ENCODE data around the gene TMEM72.

DNA sequence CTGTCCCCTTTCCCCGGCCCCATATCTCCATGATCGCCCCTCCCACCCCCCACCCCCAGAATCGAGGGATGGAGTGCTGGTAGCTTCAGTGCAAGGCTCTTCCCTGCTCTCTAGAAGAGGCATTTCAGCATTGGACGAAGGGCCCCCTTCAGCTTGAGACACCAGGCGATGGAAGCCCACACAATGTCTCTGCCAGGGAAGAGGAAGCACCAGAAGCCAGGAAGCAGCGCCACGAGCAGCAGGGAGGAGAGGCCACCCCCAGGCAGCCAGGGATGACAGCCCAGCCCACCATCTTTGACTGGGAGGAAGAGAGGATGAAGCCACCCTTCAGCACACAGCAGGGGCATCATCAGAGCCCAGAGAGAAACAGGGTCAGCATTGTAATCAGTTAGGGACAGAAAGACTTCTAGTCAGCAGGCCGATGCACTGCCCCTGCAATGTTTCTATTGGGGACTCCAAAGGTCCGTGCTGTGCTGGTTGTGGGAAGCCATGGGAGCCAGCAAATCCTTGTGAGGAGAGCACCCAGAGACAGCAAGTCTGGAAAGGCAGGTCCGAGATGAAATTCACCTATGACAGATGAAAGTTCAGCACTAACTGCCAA is 15.7 kb downstream of the TMEM72 start:
- TF ChIP-seq, protein P1, sequence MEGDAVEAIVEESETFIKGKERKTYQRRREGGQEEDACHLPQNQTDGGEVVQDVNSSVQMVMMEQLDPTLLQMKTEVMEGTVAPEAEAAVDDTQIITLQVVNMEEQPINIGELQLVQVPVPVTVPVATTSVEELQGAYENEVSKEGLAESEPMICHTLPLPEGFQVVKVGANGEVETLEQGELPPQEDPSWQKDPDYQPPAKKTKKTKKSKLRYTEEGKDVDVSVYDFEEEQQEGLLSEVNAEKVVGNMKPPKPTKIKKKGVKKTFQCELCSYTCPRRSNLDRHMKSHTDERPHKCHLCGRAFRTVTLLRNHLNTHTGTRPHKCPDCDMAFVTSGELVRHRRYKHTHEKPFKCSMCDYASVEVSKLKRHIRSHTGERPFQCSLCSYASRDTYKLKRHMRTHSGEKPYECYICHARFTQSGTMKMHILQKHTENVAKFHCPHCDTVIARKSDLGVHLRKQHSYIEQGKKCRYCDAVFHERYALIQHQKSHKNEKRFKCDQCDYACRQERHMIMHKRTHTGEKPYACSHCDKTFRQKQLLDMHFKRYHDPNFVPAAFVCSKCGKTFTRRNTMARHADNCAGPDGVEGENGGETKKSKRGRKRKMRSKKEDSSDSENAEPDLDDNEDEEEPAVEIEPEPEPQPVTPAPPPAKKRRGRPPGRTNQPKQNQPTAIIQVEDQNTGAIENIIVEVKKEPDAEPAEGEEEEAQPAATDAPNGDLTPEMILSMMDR (IDR thresholded peaks at IDR 0.05): no peak
- no peak for TF ChIP-seq EZH2 (IDR thresholded peaks at IDR 0.05; ENCODE audit: borderline replicate concordance, insufficient read depth, low read depth, low read length, poor library complexity, severe bottlenecking)

All from B cell (primary cell).